GM12891 (cell line): ENCODE results near the gene MYH9.

Source experiments
- PAX5 ChIP-seq: IDR thresholded peaks from 2 replicates; pipeline ENCODE4 v1.6.1; 2011; ENCODE audit warnings: low read length, moderate library complexity, mild to moderate bottlenecking; ENCODE audit not compliant: insufficient read depth, severe bottlenecking
- POLR2A ChIP-seq: IDR thresholded peaks from 2 replicates; pipeline ENCODE4 v1.6.1; 2011; ENCODE audit warnings: low read depth, low read length, control low read depth
- POLR2AphosphoS5 ChIP-seq: IDR thresholded peaks from 2 replicates; pipeline ENCODE4 v1.6.1; 2011; ENCODE audit warnings: low read depth, low read length, control low read depth
- POU2F2 ChIP-seq: IDR thresholded peaks from 2 replicates; pipeline ENCODE4 v1.6.1; 2011; ENCODE audit warnings: low read depth, mild to moderate bottlenecking, control low read depth, low read length, moderate library complexity
- SPI1 ChIP-seq: IDR thresholded peaks from 2 replicates; pipeline ENCODE4 v1.6.1; 2011; ENCODE audit warnings: low read depth, low read length, control low read depth
- TAF1 ChIP-seq: IDR thresholded peaks from 2 replicates; pipeline ENCODE4 v1.6.1; 2011; ENCODE audit warnings: low read depth, low read length, control low read depth

- TF ChIP-seq SPI1, result no peak
- no peak for TF ChIP-seq POLR2AphosphoS5
- no peak for TF ChIP-seq POLR2A
- TF ChIP-seq TAF1, result no peak
- TF ChIP-seq POU2F2, result no peak
- no peak for TF ChIP-seq PAX5
These were observed 103.6 kb downstream of the MYH9 start for GRCh38 chr22:36284171-36284571.
